Urinary bladder (tissue), 4 donors: ENCODE data around the gene ZNF385B. TPM values are rescaled to one million over a fixed set of nuclear protein-coding genes. Genes with fewer than 3 reads are reported as not detected.

Source experiments
- DNase-seq: peaks from one replicate; pipeline ENCODE4 v3.0.0-alpha.2; 2015; ENCODE audit errors: extremely low spot score
- H3K27ac ChIP-seq: one replicate; pipeline ENCODE4 v1.5.1; 2013; ENCODE audit warnings: low read depth, mild to moderate bottlenecking, moderate library complexity
- H3K36me3 ChIP-seq: one replicate; pipeline ENCODE4 v1.6.1; 2013; ENCODE audit warnings: mild to moderate bottlenecking, moderate library complexity; ENCODE audit not compliant: insufficient read depth
- H3K4me1 ChIP-seq: one replicate; pipeline ENCODE4 v1.6.1; 2013; ENCODE audit warnings: mild to moderate bottlenecking, moderate library complexity; ENCODE audit not compliant: insufficient read depth
- H3K4me3 ChIP-seq: one replicate; pipeline ENCODE4 v1.5.1; 2013; ENCODE audit warnings: low read depth, low read length
- WGBS: extraction: QIAGEN DNeasy Blood & Tissue Kit; methylation state at CpG from one replicate; pipeline ENCODE4 v1.1.7; 2013; 5-methylcytosine and 5-hydroxymethylcytosine counted together
- polyA plus RNA-seq: library from polyadenylated mRNA; stranded (reverse); fragments of 200-250 nt; gene quantifications from one replicate; pipeline ENCODE4 v1.2.3, GENCODE V29; 2013
- small RNA-seq: library from RNA; depleted of rRNA; stranded (forward); fragments of <200 nt; gene quantifications from one replicate; pipeline ENCODE3, GENCODE V24; 2014
- total RNA-seq: library from RNA; depleted of rRNA; stranded (reverse); fragments of >200 nt; gene quantifications from one replicate; pipeline ENCODE4 v1.2.3, GENCODE V29; 2014
- donor health status: healthy with polysubstance abuse.
- donor health status: healthy.

ZNF385B gene
- total and polyA plus RNA-seq, 2 donors = 0.47 to 2.5 TPM

DNA sequence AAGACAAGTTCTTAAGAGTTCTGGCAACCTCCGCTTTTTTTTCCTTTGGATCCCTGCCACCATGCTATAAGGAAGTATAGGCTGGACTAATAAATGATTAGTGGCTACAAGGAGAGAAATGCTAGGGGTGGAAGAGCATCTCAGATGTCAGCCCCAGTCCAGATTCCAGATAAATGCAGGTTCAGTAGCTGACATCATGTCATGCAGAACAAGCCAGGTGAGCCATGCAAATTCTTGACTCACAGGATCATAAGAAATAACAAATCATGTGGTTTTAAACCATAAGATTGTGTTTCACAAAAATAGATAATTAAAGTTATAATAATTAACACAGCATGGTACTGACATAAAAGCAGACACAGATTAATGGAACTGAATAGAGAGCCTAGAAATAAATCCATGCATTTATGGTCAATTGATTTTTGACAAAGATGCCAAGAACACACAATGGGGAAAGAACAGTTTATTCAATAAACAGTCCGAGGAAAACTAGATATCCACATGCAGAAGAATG is 443.9 kb downstream of the ZNF385B start:
- Histone ChIP-seq H3K36me3 (no peaks in the 10 kb centered on the region), H3K4me1 (no peaks in the 10 kb centered on the region), H3K27ac (no peak overlapping the region), H3K4me3 (no peak overlapping the region)
- no peak for DNase-seq
- 46% methylated on average over 2 of the region's 2 CpGs for WGBS

DNA sequence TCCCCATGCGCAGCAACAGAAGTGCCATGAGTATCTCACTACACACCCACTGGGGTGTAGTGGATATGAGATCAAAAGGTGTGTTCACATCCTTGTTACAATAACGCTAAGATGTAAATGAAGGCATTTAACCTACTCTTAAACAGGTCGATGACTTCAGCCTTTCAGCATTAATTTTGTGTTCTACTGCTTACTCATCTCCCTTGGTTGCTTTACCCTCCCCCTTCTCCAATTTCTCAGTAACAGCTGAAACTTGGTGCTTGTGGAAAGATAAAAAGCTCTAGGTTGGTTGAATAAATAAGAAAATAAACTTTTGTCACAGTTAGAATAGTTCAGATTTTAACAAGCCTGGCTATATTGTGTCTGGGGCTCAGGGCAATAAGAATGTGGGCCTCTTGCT is 449.3 kb downstream of the ZNF385B start:
- Histone ChIP-seq H3K27ac (no peak overlapping the region), H3K4me1 (no peaks in the 10 kb centered on the region), H3K36me3 (no peaks in the 10 kb centered on the region), H3K4me3 (no peak overlapping the region)
- DNase-seq = no peak
- 85% methylated on average over 3 of the region's 3 CpGs for WGBS

DNA sequence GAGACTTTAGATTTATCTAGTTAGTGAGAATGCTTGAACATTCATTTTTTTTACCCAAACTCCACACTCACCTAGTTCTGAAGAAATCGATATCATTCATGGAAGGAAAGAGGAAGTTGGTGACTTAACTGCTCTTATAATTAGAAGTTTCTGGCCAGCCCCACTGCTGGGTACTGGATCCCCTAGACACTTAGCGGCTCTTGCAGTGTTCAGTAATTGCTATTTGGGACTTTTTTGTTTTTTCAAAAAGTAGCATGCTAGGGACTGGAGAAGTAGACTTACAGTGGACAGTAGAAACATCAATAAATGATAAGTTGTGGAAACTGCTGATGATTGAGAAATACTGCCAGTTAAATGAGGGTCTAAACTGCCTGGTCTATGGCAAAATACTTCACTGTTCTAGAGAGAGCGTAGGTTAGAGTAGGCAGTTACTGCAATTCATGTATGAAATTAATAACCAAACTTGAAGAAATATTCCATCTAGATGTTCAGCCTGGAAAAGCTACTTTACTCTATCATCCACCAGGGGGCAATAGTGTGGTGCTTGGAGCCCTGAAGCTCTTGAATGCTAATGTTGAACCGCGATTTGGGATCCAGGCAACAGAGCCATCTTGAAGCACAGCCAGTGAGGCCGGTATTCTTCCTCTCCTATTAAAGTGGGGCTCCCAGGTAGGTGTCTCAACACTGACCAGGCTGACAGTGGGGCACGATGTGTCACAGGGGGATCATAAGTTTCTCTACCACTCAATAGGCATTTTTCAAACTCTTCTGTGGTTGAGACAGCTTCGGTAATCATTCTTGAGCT is 450.7 kb downstream of the ZNF385B start:
- H3K4me1 ChIP-seq = no peaks in the 10 kb centered on the region
- no peak overlapping the region for H3K27ac ChIP-seq
- no peak overlapping the region for H3K4me3 ChIP-seq
- no peak for DNase-seq
- H3K36me3 ChIP-seq = no peaks in the 10 kb centered on the region
- 39% methylated on average over 8 of the region's 8 CpGs for WGBS

DNA sequence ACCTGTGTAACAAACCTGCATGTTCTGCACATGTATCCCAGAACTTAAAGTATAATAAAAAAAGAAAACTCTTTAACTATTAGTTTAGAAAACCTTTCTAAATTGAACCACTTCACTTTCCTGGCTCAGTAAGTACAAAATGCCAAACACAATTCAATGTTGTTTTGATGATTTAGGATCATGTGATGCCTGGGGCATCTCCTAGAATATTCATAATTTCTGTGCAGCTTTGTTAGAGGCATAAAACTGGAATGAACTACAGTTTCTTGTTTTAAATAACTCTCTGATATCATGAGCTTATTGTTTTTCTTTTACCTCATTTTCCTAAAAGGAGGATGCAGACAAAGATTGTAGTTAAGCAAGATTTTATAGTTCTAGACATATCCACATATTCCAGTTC is 457.8 kb downstream of the ZNF385B start:
- H3K36me3 ChIP-seq = no peaks in the 10 kb centered on the region
- no peak for DNase-seq
- H3K4me3 ChIP-seq = no peak overlapping the region
- H3K27ac ChIP-seq = no peak overlapping the region
- H3K4me1 ChIP-seq = no peaks in the 10 kb centered on the region

DNA sequence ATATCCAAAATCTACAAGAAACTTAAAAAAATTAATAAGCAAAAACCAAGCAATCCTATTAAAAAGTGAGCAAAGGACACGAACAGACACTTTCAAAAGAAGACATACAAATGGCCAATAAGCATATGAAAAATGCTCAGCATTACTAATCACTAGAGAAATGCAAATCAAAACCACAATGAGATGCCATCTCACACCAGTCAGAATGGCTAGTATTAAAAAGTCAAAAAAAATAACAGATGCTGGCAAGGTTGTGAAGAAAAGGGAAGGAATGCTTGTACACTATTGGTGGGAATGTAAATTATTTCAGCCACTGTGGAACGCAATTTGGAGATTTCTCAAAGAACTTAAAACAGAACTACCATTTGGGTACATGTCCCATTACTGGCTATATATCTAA is 467.9 kb downstream of the ZNF385B start:
- no peaks in the 10 kb centered on the region for H3K4me1 ChIP-seq
- no peak overlapping the region for H3K4me3 ChIP-seq
- WGBS = 84% methylated on average over 2 of the region's 2 CpGs
- no peaks in the 10 kb centered on the region for H3K36me3 ChIP-seq
- DNase-seq = no peak
- no peak overlapping the region for H3K27ac ChIP-seq

Small RNA genes lying within 50 kb of the gene (small RNA-seq; reads per million reads assigned to genes)
- gene MIR1258 = not detected

Other genes starting within 250 kb of the ZNF385B start
- 31.0 TPM for gene CWC22, start 145.7 kb upstream of the ZNF385B start, total RNA-seq
- gene CWC22, start 145.7 kb upstream of the ZNF385B start, polyA plus RNA-seq = 14.1 TPM